Measurements from ENCODE around the gene TMEM115. TPM values are rescaled to one million over a fixed set of nuclear protein-coding genes. Genes with fewer than 3 reads are reported as not detected.

TMEM115 gene
- total RNA-seq, 2 donors from 2014 or later, result 73.0 to 76.7 TPM

GRCh38 chr3:50341996-50342650 is 17.2 kb downstream of the TMEM115 start:
- Histone ChIP-seq H3K27ac (no peak overlapping the region), H3K27me3 (replicated peaks; ENCODE audit: insufficient read depth) (no peaks in the 10 kb centered on the region), H3K36me3 (no peaks in the 10 kb centered on the region), H3K4me3 (no peak overlapping the region), H3K9me3 (no peaks in the 10 kb centered on the region), H3K4me1 (replicated peaks) (peaks cover 8% of the 10 kb centered on the region)
- WGBS, result 93% methylated on average over 13 of the region's 13 CpGs
- DNase-seq (ENCODE audit: low spot score), result no peak
- TF ChIP-seq, protein P1, sequence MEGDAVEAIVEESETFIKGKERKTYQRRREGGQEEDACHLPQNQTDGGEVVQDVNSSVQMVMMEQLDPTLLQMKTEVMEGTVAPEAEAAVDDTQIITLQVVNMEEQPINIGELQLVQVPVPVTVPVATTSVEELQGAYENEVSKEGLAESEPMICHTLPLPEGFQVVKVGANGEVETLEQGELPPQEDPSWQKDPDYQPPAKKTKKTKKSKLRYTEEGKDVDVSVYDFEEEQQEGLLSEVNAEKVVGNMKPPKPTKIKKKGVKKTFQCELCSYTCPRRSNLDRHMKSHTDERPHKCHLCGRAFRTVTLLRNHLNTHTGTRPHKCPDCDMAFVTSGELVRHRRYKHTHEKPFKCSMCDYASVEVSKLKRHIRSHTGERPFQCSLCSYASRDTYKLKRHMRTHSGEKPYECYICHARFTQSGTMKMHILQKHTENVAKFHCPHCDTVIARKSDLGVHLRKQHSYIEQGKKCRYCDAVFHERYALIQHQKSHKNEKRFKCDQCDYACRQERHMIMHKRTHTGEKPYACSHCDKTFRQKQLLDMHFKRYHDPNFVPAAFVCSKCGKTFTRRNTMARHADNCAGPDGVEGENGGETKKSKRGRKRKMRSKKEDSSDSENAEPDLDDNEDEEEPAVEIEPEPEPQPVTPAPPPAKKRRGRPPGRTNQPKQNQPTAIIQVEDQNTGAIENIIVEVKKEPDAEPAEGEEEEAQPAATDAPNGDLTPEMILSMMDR (IDR thresholded peaks at IDR 0.05), result no peak
- TF ChIP-seq POLR2AphosphoS5 (IDR thresholded peaks at IDR 0.05) (no peak), POLR2A (IDR thresholded peaks at IDR 0.05) (no peak)
- intact Hi-C loops (cut with DNase I), result loop anchor here (10.0 kb wide), 1 partner anchor 1063 kb away; no protein-coding TSS in a partner anchor

DNA sequence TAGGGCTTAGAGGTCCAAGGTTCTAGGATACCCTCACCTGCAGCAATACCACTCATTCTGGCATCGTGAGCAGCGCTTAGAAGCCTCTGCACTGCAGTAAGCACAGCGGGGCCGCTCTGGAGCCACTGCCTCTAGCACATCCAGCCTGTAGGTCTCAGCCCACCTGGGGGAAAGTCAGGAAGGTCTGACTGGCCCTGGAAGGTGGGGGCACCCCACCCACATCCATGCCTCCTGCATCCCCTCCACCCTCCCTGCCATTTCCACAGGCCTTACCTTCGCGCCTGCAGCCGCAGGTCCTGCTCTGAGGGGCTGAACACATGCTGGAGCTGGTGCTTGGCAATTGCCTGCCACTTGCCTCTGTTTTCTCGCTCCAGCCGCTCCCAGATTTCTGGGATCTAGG is 17.8 kb downstream of the TMEM115 start:
- H3K27me3 ChIP-seq (replicated peaks; ENCODE audit: insufficient read depth), result no peaks in the 10 kb centered on the region
- H3K9me3 ChIP-seq, result no peaks in the 10 kb centered on the region
- TF ChIP-seq, protein P1 (IDR thresholded peaks at IDR 0.05), result no peak
- no peak for TF ChIP-seq POLR2AphosphoS5 (IDR thresholded peaks at IDR 0.05)
- no peak for TF ChIP-seq POLR2A (IDR thresholded peaks at IDR 0.05)
- WGBS, result 91% methylated on average over 9 of the region's 9 CpGs
- no peak overlapping the region for H3K4me3 ChIP-seq
- H3K27ac ChIP-seq, result no peak overlapping the region
- peaks cover 8% of the 10 kb centered on the region for H3K4me1 ChIP-seq (replicated peaks)
- H3K36me3 ChIP-seq, result no peaks in the 10 kb centered on the region
- intact Hi-C loops (cut with DNase I), result loop anchor here (10.0 kb wide), 1 partner anchor 1063 kb away; no protein-coding TSS in a partner anchor
- DNase-seq (ENCODE audit: low spot score), result no peak

GRCh38 chr3:50340448-50341329 is 18.6 kb downstream of the TMEM115 start, which contains the start of gene RASSF1:
RASSF1 (minus strand) TSS chr3:50340836; CDS start chr3:50340805, 31 bp downstream.
- no peaks in the 10 kb centered on the region for H3K36me3 ChIP-seq
- TF ChIP-seq, protein P1 (IDR thresholded peaks at IDR 0.05), result no peak
- TF ChIP-seq POLR2AphosphoS5 (IDR thresholded peaks at IDR 0.05), result no peak
- no peak for TF ChIP-seq POLR2A (IDR thresholded peaks at IDR 0.05)
- peak within 1 kb of the TSS; percentile 36 to 42 for H3K27ac ChIP-seq
- peaks cover 15% of the 10 kb centered on the region for H3K4me1 ChIP-seq (replicated peaks)
- intact Hi-C loops (cut with DNase I), result loop anchor here (10.0 kb wide), 1 partner anchor 1064 kb away; no protein-coding TSS in a partner anchor
- H3K4me3 ChIP-seq, result peak within 1 kb of the TSS; percentile 28 to 31
- no peaks in the 10 kb centered on the region for H3K27me3 ChIP-seq (replicated peaks; ENCODE audit: insufficient read depth)
- no peak for DNase-seq (ENCODE audit: low spot score)
- WGBS, result 18% methylated on average over 76 of the region's 85 CpGs
- no peaks in the 10 kb centered on the region for H3K9me3 ChIP-seq

- intact Hi-C loops (cut with DNase I), result loop anchor here (10.0 kb wide), 1 partner anchor 1065 kb away; no protein-coding TSS in a partner anchor
- TF ChIP-seq POLR2A (IDR thresholded peaks at IDR 0.05) (no peak), POLR2AphosphoS5 (IDR thresholded peaks at IDR 0.05) (no peak)
- TF ChIP-seq, protein P1 (IDR thresholded peaks at IDR 0.05), result no peak
- WGBS, result 63% methylated on average over 9 of the region's 9 CpGs
Measured at GRCh38 chr3:50340147-50340447, 19.2 kb downstream of the TMEM115 start.

More at GRCh38 chr3:50340147-50340447, 19.2 kb downstream of the TMEM115 start:
- Histone ChIP-seq H3K4me3 (peak overlapping the region; percentile 28 to 31), H3K4me1 (replicated peaks) (peaks cover 19% of the 10 kb centered on the region), H3K27me3 (replicated peaks; ENCODE audit: insufficient read depth) (no peaks in the 10 kb centered on the region), H3K9me3 (no peaks in the 10 kb centered on the region), H3K27ac (peak overlapping the region; percentile 36 to 42), H3K36me3 (no peaks in the 10 kb centered on the region)
- DNase-seq (ENCODE audit: low spot score), result no peak

Data from prostate gland (tissue), 2 donors.